IPS DF 19.7 (cell line): Measurements from ENCODE around the gene FHIT.

Source experiments
- DNase-seq: peaks from one replicate; pipeline ENCODE4 v3.0.0-alpha.2; 2013; ENCODE audit warnings: low read depth, low spot score

FHIT gene

GRCh38 chr3:59775106-59775505, 1476.1 kb downstream of the FHIT start:
- DNase-seq: no peak

GRCh38 chr3:59774634-59775033, 1476.6 kb downstream of the FHIT start:
- no peak for DNase-seq

GRCh38 chr3:59774000-59774399, 1477.3 kb downstream of the FHIT start:
- DNase-seq: no peak

- no peak for DNase-seq
Observed at GRCh38 chr3:59772416-59773408, 1478.5 kb downstream of the FHIT start.

GRCh38 chr3:59771768-59772181, 1479.5 kb downstream of the FHIT start:
- DNase-seq: no peak

GRCh38 chr3:59769127-59769750, 1482.0 kb downstream of the FHIT start:
- DNase-seq: no peak

- no peak for DNase-seq
Observed at GRCh38 chr3:59766200-59766872, 1484.9 kb downstream of the FHIT start.

GRCh38 chr3:59764171-59764570, 1487.1 kb downstream of the FHIT start:
- DNase-seq: no peak

GRCh38 chr3:59762941-59763340, 1488.3 kb downstream of the FHIT start:
- DNase-seq: no peak

GRCh38 chr3:59759298-59760031, 1491.8 kb downstream of the FHIT start:
- no peak for DNase-seq

- no peak for DNase-seq
Observed at GRCh38 chr3:59758672-59759071, 1492.6 kb downstream of the FHIT start.

- no peak for DNase-seq
Observed at GRCh38 chr3:59756934-59757333, 1494.3 kb downstream of the FHIT start.

GRCh38 chr3:59754456-59755129, 1496.7 kb downstream of the FHIT start:
- no peak for DNase-seq

GRCh38 chr3:59753808-59754450, 1497.3 kb downstream of the FHIT start:
- no peak for DNase-seq

- no peak for DNase-seq
Observed at GRCh38 chr3:59752925-59753324, 1498.3 kb downstream of the FHIT start.

- DNase-seq: no peak
Observed at GRCh38 chr3:59751606-59752005, 1499.6 kb downstream of the FHIT start.

GRCh38 chr3:59750391-59750790, 1500.9 kb downstream of the FHIT start:
- no peak for DNase-seq

- no peak for DNase-seq
Observed at GRCh38 chr3:59749291-59749690, 1502.0 kb downstream of the FHIT start.

- DNase-seq: no peak
Observed at GRCh38 chr3:59746585-59746984, 1504.7 kb downstream of the FHIT start.

GRCh38 chr3:59737241-59737640, 1514.0 kb downstream of the FHIT start:
- DNase-seq: no peak

GRCh38 chr3:59734061-59734460, 1517.2 kb downstream of the FHIT start:
- DNase-seq: no peak
